Measurements from ENCODE around the gene AP1S3.

Gene AP1S3

DNA sequence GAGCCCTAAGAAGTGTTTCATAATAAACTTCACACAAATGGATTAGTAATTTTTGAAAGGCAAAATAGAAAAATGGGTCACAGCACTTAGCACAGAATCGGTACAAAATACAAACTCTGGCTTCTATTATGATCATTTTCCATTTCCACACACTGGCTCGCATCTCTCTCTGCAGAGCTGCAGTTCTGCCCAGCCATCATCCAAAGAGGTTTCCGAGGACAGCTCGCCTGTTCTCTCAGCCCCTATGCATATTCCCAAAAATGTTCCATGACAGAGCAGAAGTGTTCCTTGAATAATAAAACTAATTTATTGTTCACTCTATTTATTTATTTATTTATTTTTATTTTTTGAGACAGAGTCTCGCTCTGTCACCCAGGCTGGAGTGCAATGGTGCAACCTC lies 115.6 kb downstream of the AP1S3 start:
- no peak for TF ChIP-seq FOXP2 (optimal IDR thresholded peaks at IDR 0.05; ENCODE audit: borderline replicate concordance, extremely low read depth, extremely low read length, insufficient read depth)
- no peak for TF ChIP-seq REST (IDR thresholded peaks at IDR 0.05; ENCODE audit: insufficient read depth in 1 of 2, low read depth in 2 of 2, low read length in 2 of 2)
- TF ChIP-seq TAF1 (IDR thresholded peaks at IDR 0.05; ENCODE audit: borderline replicate concordance, insufficient read depth, low read length): no peak
- no peak; the same call in 1 of the 2 replicates for TF ChIP-seq POLR2AphosphoS5 (IDR thresholded peaks at IDR 0.05; ENCODE audit: low read depth, low read length)
- no peak for TF ChIP-seq SIN3A (IDR thresholded peaks at IDR 0.05; ENCODE audit: borderline replicate concordance, insufficient read depth, low read length)

DNA sequence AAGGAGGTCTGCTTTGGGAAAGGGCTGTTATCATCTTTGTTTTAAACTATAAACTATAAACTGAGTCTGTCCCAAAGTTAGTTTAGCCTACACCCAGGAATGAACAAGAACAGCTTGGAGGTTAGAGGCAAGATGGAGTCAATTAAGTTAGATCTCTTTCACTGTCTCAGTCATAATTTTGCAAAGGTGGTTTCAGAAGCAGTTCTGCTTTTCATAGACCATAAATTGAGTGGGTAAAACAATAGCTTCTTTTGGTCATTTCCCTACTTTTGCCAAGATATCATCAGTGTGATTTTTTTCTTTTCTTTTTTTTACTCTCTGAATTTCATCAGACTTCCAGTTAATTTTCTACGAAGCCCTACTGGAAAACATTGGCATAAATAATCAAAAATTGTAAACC lies 117.0 kb downstream of the AP1S3 start:
- TF ChIP-seq FOXP2 (optimal IDR thresholded peaks at IDR 0.05; ENCODE audit: borderline replicate concordance, extremely low read depth, extremely low read length, insufficient read depth): no peak
- TF ChIP-seq POLR2AphosphoS5 (IDR thresholded peaks at IDR 0.05; ENCODE audit: low read depth, low read length): no peak
- TF ChIP-seq REST (IDR thresholded peaks at IDR 0.05; ENCODE audit: insufficient read depth in 1 of 2, low read depth in 2 of 2, low read length in 2 of 2): no peak
- no peak for TF ChIP-seq TAF1 (IDR thresholded peaks at IDR 0.05; ENCODE audit: borderline replicate concordance, insufficient read depth, low read length)
- no peak for TF ChIP-seq SIN3A (IDR thresholded peaks at IDR 0.05; ENCODE audit: borderline replicate concordance, insufficient read depth, low read length)

GRCh38 chr2:223712642-223713041 lies 124.7 kb downstream of the AP1S3 start:
- TF ChIP-seq FOXP2 (optimal IDR thresholded peaks at IDR 0.05; ENCODE audit: borderline replicate concordance, extremely low read depth, extremely low read length, insufficient read depth): no peak
- no peak for TF ChIP-seq TAF1 (IDR thresholded peaks at IDR 0.05; ENCODE audit: borderline replicate concordance, insufficient read depth, low read length)
- no peak for TF ChIP-seq POLR2AphosphoS5 (IDR thresholded peaks at IDR 0.05; ENCODE audit: low read depth, low read length)
- no peak for TF ChIP-seq SIN3A (IDR thresholded peaks at IDR 0.05; ENCODE audit: borderline replicate concordance, insufficient read depth, low read length)
- TF ChIP-seq REST (IDR thresholded peaks at IDR 0.05; ENCODE audit: insufficient read depth in 1 of 2, low read depth in 2 of 2, low read length in 2 of 2): no peak

DNA sequence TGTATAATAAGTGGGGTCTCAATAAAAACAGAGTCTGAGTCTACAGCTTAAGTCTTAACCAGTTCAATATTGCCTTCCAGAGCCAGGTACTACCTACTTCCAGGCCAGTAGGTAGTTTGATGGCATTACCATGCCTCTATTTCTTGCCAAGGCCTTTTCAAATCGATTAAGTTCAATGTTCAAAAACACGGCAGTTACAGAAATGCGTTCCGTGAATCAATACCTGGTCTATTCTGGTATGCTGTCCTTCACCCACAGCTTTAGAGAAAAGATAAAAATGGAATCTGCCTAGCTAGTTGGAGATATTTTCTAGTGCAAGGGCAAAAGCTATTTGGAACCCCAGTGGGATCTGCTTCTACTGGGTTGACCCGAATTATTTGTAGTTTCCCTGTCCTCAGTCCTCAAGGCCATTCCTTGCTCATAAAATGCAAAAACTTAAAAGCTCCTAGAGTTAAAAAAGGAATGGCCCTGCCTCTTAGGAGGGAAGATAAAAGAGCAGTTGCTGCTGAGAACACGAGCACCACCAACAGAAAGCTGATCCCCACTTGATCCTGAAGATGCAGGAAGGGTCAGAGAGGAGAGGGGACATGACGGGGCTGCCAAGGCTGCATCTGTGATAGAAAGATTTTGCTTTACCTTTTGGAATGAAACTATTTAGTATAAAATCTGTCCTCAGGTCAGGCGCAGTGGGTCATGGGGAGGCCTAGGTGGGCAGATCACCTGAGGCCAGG lies 125.6 kb downstream of the AP1S3 start:
- TF ChIP-seq TAF1 (IDR thresholded peaks at IDR 0.05; ENCODE audit: borderline replicate concordance, insufficient read depth, low read length) (no peak), REST (IDR thresholded peaks at IDR 0.05; ENCODE audit: insufficient read depth in 1 of 2, low read depth in 2 of 2, low read length in 2 of 2) (no peak), POLR2AphosphoS5 (IDR thresholded peaks at IDR 0.05; ENCODE audit: low read depth, low read length) (no peak), SIN3A (IDR thresholded peaks at IDR 0.05; ENCODE audit: borderline replicate concordance, insufficient read depth, low read length) (no peak), FOXP2 (optimal IDR thresholded peaks at IDR 0.05; ENCODE audit: borderline replicate concordance, extremely low read depth, extremely low read length, insufficient read depth) (no peak)

All from PFSK-1 (cell line).